HEK293 (cell line): ENCODE measurements around the gene CSNK2A2.

ENCODE experiments used
- HOXA7 ChIP-seq: sonication (generic); formaldehyde crosslinking; IDR thresholded peaks from 2 replicates; pipeline ENCODE4 v1.8.1; 2022; ENCODE audit warnings: missing genetic modification reagents, borderline replicate concordance
- IKZF3 ChIP-seq: fragments of 450-650 bp; IDR thresholded peaks from 2 replicates; pipeline ENCODE4 v1.5.0; 2018; ENCODE audit warnings: missing biosample characterization, mild to moderate bottlenecking, missing genetic modification characterization, moderate library complexity
- KLF1 ChIP-seq: fragments of 450-650 bp; formaldehyde crosslinking; IDR thresholded peaks from 2 replicates; pipeline ENCODE4 v1.5.1; 2016; ENCODE audit warnings: missing biosample characterization, missing genetic modification characterization
- ZNF155 ChIP-seq: fragments of 450-650 bp; formaldehyde crosslinking; IDR thresholded peaks from 2 replicates; pipeline ENCODE4 v1.5.1; 2016; ENCODE audit warnings: missing biosample characterization, missing genetic modification characterization
- ZNF175 ChIP-seq: fragments of 450-650 bp; formaldehyde crosslinking; IDR thresholded peaks from 2 replicates; pipeline ENCODE4 v1.5.1; 2016; ENCODE audit warnings: missing biosample characterization, missing genetic modification characterization
- ZNF202 ChIP-seq: fragments of 450-650 bp; formaldehyde crosslinking; IDR thresholded peaks from 2 replicates; pipeline ENCODE4 v1.5.1; 2016; ENCODE audit warnings: missing biosample characterization, missing genetic modification characterization, borderline replicate concordance
- ZNF521 ChIP-seq: fragments of 450-650 bp; formaldehyde crosslinking; IDR thresholded peaks from 2 replicates; pipeline ENCODE4 v1.5.1; 2017; ENCODE audit warnings: missing biosample characterization, mild to moderate bottlenecking, missing genetic modification characterization
- ZNF76 ChIP-seq: fragments of 450-650 bp; formaldehyde crosslinking; IDR thresholded peaks from 2 replicates; pipeline ENCODE4; 2016; ENCODE audit warnings: low read depth, missing biosample characterization, missing genetic modification characterization, borderline replicate concordance
- ZNF777 ChIP-seq: fragments of 450-650 bp; formaldehyde crosslinking; IDR thresholded peaks from 2 replicates; pipeline ENCODE4 v1.5.1; 2017; ENCODE audit warnings: missing biosample characterization, missing genetic modification characterization, borderline replicate concordance
- ZNF830 ChIP-seq: fragments of 450-650 bp; IDR thresholded peaks from 2 replicates; pipeline ENCODE4 v1.5.0; 2018; ENCODE audit warnings: missing biosample characterization, missing genetic modification characterization, low read depth, mild to moderate bottlenecking, moderate library complexity
- TF ChIP-seq, protein P1 (sequence below): fragments of 450-650 bp; formaldehyde crosslinking; IDR thresholded peaks from 2 replicates; pipeline ENCODE4 v1.5.1; 2016; ENCODE audit warnings: missing biosample characterization, missing genetic modification characterization
- TF ChIP-seq, protein P2 (sequence below): fragments of 450-650 bp; formaldehyde crosslinking; IDR thresholded peaks from 2 replicates; pipeline ENCODE4 v1.5.1; 2016; ENCODE audit warnings: missing biosample characterization, missing genetic modification characterization
- TF ChIP-seq, protein P3 (sequence below): fragments of 450-650 bp; formaldehyde crosslinking; IDR thresholded peaks from 2 replicates; pipeline ENCODE4 v1.5.1; 2017; ENCODE audit warnings: missing biosample characterization, missing genetic modification characterization

DNA sequence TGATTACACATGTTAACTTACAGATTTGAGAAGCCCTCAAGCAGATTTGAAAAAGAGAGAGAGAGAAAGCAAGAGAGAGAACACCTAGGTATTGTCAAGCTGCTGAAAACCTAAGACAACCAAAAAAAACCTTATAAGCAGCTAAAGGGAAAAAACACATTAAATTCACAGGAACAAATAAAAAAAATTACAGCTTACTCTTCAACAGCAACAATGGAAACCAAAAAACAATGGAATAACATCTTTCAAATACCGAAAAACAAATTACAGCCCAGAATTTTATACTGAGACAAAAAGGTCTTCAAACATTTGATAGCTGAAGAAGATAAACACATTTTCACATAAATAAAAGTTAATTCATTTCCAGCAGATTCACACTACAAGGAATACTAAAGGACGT lies 60.3 kb downstream of the CSNK2A2 start:
- TF ChIP-seq ZNF830 (tag by site-specific recombination) = no peak
- no peak for TF ChIP-seq ZNF76
- no peak for TF ChIP-seq HOXA7
- TF ChIP-seq, protein P1, sequence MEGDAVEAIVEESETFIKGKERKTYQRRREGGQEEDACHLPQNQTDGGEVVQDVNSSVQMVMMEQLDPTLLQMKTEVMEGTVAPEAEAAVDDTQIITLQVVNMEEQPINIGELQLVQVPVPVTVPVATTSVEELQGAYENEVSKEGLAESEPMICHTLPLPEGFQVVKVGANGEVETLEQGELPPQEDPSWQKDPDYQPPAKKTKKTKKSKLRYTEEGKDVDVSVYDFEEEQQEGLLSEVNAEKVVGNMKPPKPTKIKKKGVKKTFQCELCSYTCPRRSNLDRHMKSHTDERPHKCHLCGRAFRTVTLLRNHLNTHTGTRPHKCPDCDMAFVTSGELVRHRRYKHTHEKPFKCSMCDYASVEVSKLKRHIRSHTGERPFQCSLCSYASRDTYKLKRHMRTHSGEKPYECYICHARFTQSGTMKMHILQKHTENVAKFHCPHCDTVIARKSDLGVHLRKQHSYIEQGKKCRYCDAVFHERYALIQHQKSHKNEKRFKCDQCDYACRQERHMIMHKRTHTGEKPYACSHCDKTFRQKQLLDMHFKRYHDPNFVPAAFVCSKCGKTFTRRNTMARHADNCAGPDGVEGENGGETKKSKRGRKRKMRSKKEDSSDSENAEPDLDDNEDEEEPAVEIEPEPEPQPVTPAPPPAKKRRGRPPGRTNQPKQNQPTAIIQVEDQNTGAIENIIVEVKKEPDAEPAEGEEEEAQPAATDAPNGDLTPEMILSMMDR (tag by site-specific recombination) = no peak
- TF ChIP-seq, protein P2, sequence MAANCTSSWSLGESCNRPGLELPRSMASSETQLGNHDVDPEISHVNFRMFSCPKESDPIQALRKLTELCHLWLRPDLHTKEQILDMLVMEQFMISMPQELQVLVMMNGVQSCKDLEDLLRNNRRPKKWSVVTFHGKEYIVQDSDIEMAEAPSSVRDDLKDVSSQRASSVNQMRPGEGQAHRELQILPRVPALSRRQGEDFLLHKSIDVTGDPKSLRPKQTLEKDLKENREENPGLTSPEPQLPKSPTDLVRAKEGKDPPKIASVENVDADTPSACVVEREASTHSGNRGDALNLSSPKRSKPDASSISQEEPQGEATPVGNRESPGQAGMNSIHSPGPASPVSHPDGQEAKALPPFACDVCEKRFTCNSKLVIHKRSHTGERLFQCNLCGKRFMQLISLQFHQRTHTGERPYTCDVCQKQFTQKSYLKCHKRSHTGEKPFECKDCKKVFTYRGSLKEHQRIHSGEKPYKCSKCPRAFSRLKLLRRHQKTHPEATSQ (tag by site-specific recombination) = no peak
- TF ChIP-seq, protein P3, sequence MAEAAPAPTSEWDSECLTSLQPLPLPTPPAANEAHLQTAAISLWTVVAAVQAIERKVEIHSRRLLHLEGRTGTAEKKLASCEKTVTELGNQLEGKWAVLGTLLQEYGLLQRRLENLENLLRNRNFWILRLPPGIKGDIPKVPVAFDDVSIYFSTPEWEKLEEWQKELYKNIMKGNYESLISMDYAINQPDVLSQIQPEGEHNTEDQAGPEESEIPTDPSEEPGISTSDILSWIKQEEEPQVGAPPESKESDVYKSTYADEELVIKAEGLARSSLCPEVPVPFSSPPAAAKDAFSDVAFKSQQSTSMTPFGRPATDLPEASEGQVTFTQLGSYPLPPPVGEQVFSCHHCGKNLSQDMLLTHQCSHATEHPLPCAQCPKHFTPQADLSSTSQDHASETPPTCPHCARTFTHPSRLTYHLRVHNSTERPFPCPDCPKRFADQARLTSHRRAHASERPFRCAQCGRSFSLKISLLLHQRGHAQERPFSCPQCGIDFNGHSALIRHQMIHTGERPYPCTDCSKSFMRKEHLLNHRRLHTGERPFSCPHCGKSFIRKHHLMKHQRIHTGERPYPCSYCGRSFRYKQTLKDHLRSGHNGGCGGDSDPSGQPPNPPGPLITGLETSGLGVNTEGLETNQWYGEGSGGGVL = no peak
- no peak for TF ChIP-seq IKZF3 (tag by site-specific recombination)
- TF ChIP-seq ZNF155 = no peak
- no peak for TF ChIP-seq ZNF175
- no peak for TF ChIP-seq ZNF777
- no peak for TF ChIP-seq ZNF521 (tag by site-specific recombination)
- TF ChIP-seq ZNF202 (tag by site-specific recombination) = no peak
- no peak for TF ChIP-seq KLF1 (tag by site-specific recombination)
